Endothelial cell of umbilical vein (primary cell): Measurements from ENCODE around the gene ZNF446.

ENCODE experiments used
- CTCF ChIP-seq, 2 donors: IDR thresholded peaks; 1 replicate in 1 of 2; 2 replicates in 1 of 2; pipeline ENCODE4 v1.5.1; 2011; ENCODE audit warnings: low read length in 2 of 2, mild to moderate bottlenecking in 2 of 2, moderate library complexity in 2 of 2, control low read depth in 1 of 2, inconsistent platforms in 1 of 2, low read depth in 1 of 2; ENCODE audit not compliant: insufficient read depth in 1 of 2; ENCODE audit errors: extremely low read depth in 1 of 2
- EZH2 ChIP-seq: IDR thresholded peaks from 2 replicates; pipeline ENCODE4 v1.6.1; 2012; ENCODE audit warnings: borderline replicate concordance, low read depth, mild to moderate bottlenecking, moderate library complexity, low read length, inconsistent platforms; ENCODE audit not compliant: severe bottlenecking
- FOS ChIP-seq: IDR thresholded peaks from 2 replicates; pipeline ENCODE4 v1.6.1; 2011; ENCODE audit warnings: mild to moderate bottlenecking, low read length, moderate library complexity, borderline replicate concordance; ENCODE audit not compliant: insufficient read depth
- JUN ChIP-seq: IDR thresholded peaks from 2 replicates; pipeline ENCODE4 v1.6.1; 2011; ENCODE audit warnings: borderline replicate concordance, low read depth; ENCODE audit not compliant: insufficient read length, insufficient read depth
- POLR2A ChIP-seq: IDR thresholded peaks from 2 replicates; pipeline ENCODE4 v1.6.1; 2012; ENCODE audit warnings: low read depth, mild to moderate bottlenecking, control low read depth, low read length
- POLR2AphosphoS5 ChIP-seq: IDR thresholded peaks from 2 replicates; pipeline ENCODE4 v1.6.1; 2012; ENCODE audit warnings: low read depth, mild to moderate bottlenecking, control low read depth, low read length, moderate library complexity; ENCODE audit not compliant: insufficient read depth
- TF ChIP-seq, protein P1 (sequence below): IDR thresholded peaks from 2 replicates; pipeline ENCODE4 v1.6.1; 2011; ENCODE audit not compliant: insufficient read depth, insufficient read length

DNA sequence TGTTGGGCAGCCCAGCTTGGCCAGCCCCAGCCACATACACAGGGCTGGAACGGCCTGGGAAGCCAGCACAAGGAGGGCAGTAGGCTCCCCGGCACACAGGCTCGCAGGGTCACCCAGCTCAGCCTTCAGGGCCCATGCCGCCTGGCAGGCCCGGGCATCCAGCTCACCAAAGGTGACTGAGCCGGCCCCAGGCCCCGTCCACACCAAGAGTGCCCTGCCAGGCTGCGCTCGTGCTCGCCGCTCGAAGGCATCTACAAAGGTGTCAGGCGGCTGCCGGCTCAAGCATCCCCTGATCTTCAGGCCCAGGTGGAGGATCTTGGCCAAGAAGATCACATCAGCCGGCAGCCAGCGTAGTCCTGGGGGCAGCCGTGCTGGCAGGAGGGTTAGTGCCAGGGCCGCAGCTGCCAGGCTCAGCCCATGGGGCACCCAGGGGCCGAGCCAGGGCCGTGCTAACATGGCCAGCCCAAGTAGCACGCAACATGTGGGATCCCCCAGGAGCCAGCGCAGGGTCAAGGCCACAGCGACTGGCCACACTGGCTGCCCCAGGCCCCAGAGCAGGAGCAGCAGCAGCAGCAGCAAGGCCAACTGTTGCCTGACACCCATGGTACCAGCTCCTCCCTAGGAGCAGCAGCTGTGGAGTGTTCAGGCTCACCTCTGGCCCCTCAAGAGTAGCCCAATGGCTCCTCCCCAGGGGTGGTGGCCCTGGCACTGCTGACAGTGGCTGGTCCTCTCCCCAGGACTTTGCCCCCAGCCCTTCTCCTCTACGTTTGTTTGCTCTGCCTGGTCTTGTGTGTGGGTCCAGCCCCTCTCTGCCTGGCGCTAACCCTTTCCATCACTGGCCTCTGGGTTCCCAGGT lies 35.4 kb downstream of the ZNF446 start, which contains the start of gene SLC27A5:
- TF ChIP-seq CTCF (IDR thresholded peaks at IDR 0.05; ENCODE audit: extremely low read depth in 1 of 2, insufficient read depth in 1 of 2, low read depth in 1 of 2, low read length in 2 of 2) (no peak), JUN (no peak), POLR2A (no peak), EZH2 (no peak), POLR2AphosphoS5 (no peak), FOS (no peak)
- TF ChIP-seq, protein P1, sequence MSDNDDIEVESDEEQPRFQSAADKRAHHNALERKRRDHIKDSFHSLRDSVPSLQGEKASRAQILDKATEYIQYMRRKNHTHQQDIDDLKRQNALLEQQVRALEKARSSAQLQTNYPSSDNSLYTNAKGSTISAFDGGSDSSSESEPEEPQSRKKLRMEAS: no peak
